ENCODE measurements around the gene POLA1. TPM values are rescaled to one million over a fixed set of nuclear protein-coding genes. Genes with fewer than 3 reads are reported as not detected.

POLA1 gene
- total RNA-seq, 1 donor from 2014 or later = 80.4 TPM

- Histone ChIP-seq H3K36me3 (no peaks in the 10 kb centered on the region), H3K9ac (no peak overlapping the region), H3K9me3 (ENCODE audit: low read depth) (no peaks in the 10 kb centered on the region), H3K4me2 (peak overlapping the region; percentile 81), H3K79me2 (ENCODE audit: low read depth) (peaks cover 13% of the 10 kb centered on the region), H3F3A (ENCODE audit: low read depth) (peaks cover 53% of the 10 kb centered on the region), H3K27ac (no peak overlapping the region), H4K20me1 (ENCODE audit: low read depth) (peaks cover 84% of the 10 kb centered on the region), H2AFZ (replicated peaks) (no peak overlapping the region), H3K27me3 (peaks cover 99% of the 10 kb centered on the region), H3K4me1 (peaks cover 36% of the 10 kb centered on the region), H3K4me3 (peak overlapping the region; percentile 46)
- peaks cover 89% of the 10 kb centered on the region for H3K27me3 Mint-ChIP-seq (ENCODE audit: insufficient read depth, low read depth)
- no peak overlapping the region for H3K27ac Mint-ChIP-seq
- H3K4me1 Mint-ChIP-seq = peaks cover 19% of the 10 kb centered on the region
- H3K9me3 Mint-ChIP-seq = no peaks in the 10 kb centered on the region
- DNase-seq (ENCODE audit: low spot score) = peak; percentile 60
- TF ChIP-seq CTCF (IDR thresholded peaks at IDR 0.05) (no peak), EZH2 (IDR thresholded peaks at IDR 0.05) (peak; percentile 57), EZH2phosphoT487 (IDR thresholded peaks at IDR 0.05) (peak; percentile 38)
- peak overlapping the region; percentile 78 for H3K4me3 Mint-ChIP-seq
- H3K36me3 Mint-ChIP-seq = no peaks in the 10 kb centered on the region
These were observed 318.1 kb downstream of the POLA1 start for GRCh38 chrX:25011589-25012432.

DNA sequence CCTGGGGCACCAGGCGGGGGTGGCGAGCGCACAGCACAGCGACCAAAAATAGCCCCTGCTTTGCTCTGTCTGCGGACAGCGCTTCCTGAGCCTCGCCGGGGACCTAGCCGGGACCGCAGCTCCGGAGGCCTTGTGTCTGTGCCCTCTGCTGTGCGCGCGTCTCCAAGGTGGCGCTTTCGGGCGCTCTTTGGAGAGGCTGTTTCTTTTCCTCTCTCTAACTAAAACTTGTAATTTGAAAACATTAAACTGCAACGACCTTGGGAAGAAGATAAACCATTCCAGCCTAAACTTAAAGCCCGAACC, 318.7 kb downstream of the POLA1 start:
- Histone ChIP-seq H3K4me1 (peaks cover 36% of the 10 kb centered on the region), H3K9me3 (ENCODE audit: low read depth) (no peaks in the 10 kb centered on the region), H4K20me1 (ENCODE audit: low read depth) (peaks cover 82% of the 10 kb centered on the region), H3K4me2 (peak overlapping the region; percentile 81), H3F3A (ENCODE audit: low read depth) (peaks cover 56% of the 10 kb centered on the region), H3K27me3 (peaks cover 99% of the 10 kb centered on the region), H3K9ac (no peak overlapping the region), H3K27ac (no peak overlapping the region), H2AFZ (replicated peaks) (no peak overlapping the region), H3K4me3 (peak overlapping the region; percentile 46), H3K79me2 (ENCODE audit: low read depth) (peaks cover 13% of the 10 kb centered on the region), H3K36me3 (no peaks in the 10 kb centered on the region)
- peak overlapping the region; percentile 78 for H3K4me3 Mint-ChIP-seq
- H3K4me1 Mint-ChIP-seq = peaks cover 21% of the 10 kb centered on the region
- H3K9me3 Mint-ChIP-seq = no peaks in the 10 kb centered on the region
- H3K27ac Mint-ChIP-seq = no peak overlapping the region
- no peaks in the 10 kb centered on the region for H3K36me3 Mint-ChIP-seq
- TF ChIP-seq CTCF (IDR thresholded peaks at IDR 0.05) (no peak), EZH2 (IDR thresholded peaks at IDR 0.05) (peak; percentile 95), EZH2phosphoT487 (IDR thresholded peaks at IDR 0.05) (peak; percentile 95)
- H3K27me3 Mint-ChIP-seq (ENCODE audit: insufficient read depth, low read depth) = peaks cover 91% of the 10 kb centered on the region
- DNase-seq (ENCODE audit: low spot score) = peak; percentile 79

DNA sequence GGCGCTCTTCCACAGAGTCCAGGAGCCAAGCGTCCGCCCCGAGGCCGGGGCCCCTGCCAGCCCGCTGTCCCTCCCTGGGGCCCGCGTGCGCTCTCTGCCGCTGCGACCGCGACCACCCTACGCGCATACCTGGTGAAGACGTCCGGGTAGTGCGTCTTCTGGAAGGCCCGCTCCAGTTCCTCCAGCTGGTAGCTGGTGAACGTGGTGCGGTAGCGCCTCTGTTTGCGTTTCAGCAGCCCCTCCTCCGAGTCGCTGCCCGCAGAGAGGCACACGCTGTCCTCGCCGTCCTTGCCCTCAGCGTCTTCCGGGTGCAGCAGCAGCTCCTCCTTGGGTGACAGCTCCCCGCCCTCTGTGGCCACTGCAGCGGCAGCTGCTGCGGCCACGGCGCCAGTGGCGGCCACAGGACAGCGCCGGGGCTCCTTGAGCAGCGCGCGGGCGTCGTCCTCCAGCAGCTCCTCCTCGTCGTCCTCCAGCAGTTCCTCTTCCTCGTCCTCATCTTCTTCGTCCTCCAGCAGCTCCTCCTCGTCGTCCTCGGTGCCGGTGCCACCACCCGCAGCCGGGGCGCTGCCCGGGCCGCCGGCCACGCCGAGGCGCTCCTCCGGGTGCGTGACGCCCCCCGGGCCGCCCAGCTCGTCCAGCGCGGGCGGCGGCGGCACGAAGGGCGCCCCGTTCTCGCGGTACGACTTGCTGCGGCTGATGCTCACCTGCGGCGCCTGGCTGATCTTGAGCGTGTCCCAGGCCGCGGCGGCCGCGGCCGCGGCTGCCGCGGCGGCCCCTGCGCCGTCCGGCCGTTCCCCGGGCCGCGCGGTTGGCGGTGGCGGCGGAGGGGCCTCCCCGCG, 319.3 kb downstream of the POLA1 start:
- TF ChIP-seq EZH2 (IDR thresholded peaks at IDR 0.05) (no peak), CTCF (IDR thresholded peaks at IDR 0.05) (no peak), EZH2phosphoT487 (IDR thresholded peaks at IDR 0.05) (peak; percentile 92)
- peak overlapping the region; percentile 68 for H3K4me3 Mint-ChIP-seq
- peak; percentile 63 for DNase-seq (ENCODE audit: low spot score)
- H3K27ac Mint-ChIP-seq = no peak overlapping the region
- Histone ChIP-seq H3K9me3 (ENCODE audit: low read depth) (no peaks in the 10 kb centered on the region), H3K4me3 (peak overlapping the region; percentile 46), H3K4me1 (peaks cover 41% of the 10 kb centered on the region), H3K27me3 (peaks cover 99% of the 10 kb centered on the region), H3K27ac (no peak overlapping the region), H2AFZ (replicated peaks) (peak overlapping the region; percentile 9), H3F3A (ENCODE audit: low read depth) (peaks cover 51% of the 10 kb centered on the region), H4K20me1 (ENCODE audit: low read depth) (peaks cover 79% of the 10 kb centered on the region), H3K36me3 (no peaks in the 10 kb centered on the region), H3K9ac (no peak overlapping the region), H3K4me2 (peak overlapping the region; percentile 81), H3K79me2 (ENCODE audit: low read depth) (peaks cover 13% of the 10 kb centered on the region)
- no peaks in the 10 kb centered on the region for H3K36me3 Mint-ChIP-seq
- H3K9me3 Mint-ChIP-seq = no peaks in the 10 kb centered on the region
- H3K4me1 Mint-ChIP-seq = peaks cover 26% of the 10 kb centered on the region
- peaks cover 91% of the 10 kb centered on the region for H3K27me3 Mint-ChIP-seq (ENCODE audit: insufficient read depth, low read depth)

All from neural progenitor cell (in vitro differentiated cells).